ENCODE results near the gene MRPL47.

The MRPL47 gene

GRCh38 chr3:179608931-179609720, 4.7 kb upstream of the MRPL47 start:
- TF ChIP-seq ZFX (IDR thresholded peaks at IDR 0.05; ENCODE audit: borderline replicate concordance) = no peak
- no peak for TF ChIP-seq CTCF (IDR thresholded peaks at IDR 0.05)
- no peak overlapping the region for H3K27ac ChIP-seq

DNA sequence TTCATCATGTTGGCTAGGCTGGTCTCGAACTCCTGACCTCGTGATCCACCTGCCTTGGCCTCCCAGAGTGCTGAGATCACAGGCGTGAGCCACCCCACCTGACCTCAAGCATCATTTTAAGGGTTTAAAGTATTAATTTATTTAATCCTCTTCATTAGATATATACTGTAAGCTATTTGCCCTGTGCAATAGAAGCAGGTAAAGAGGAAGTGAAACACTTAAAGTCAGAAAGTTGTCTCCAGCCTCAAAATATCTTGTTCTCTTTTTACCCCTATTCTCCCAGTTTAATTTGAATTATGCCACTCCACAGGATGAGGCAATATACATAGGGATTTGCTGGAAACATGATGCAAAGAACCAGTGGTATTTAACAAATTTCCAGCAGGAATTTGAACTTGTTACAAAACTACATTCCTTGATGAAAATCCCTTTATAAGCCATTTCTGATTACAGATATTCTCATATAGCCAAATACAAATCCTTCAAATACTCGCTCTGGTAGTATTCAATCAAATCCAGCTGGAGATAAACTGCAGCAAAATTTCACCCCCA, 2.2 kb upstream of the MRPL47 start:
- H3K27ac ChIP-seq = no peak overlapping the region
- TF ChIP-seq ZFX (IDR thresholded peaks at IDR 0.05; ENCODE audit: borderline replicate concordance) (no peak), CTCF (IDR thresholded peaks at IDR 0.05) (no peak)

DNA sequence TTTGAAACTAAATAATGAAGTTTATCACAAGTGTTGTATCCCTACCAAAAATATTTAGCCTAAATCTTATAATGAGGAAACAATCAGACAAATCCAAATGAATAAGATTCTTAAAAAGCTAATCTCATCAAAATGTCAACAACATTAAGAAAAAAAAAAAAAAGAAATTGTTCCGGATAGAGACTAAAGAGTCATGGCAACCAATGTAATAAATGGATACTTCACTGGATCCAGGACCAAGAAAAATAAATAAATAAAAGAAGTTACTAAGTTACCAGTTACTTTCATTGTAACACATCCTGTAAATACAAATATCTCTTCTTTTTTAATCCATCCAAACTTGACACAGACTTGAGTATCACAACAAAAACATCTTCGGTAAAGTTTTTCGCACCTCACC, 607 bp downstream of the MRPL47 start:
- H3K27ac ChIP-seq = peak overlapping the region; percentile 71

GRCh38 chr3:179603321-179603720, 1.1 kb downstream of the MRPL47 start:
- no peak for TF ChIP-seq CTCF (IDR thresholded peaks at IDR 0.05)
- TF ChIP-seq ZFX (IDR thresholded peaks at IDR 0.05; ENCODE audit: borderline replicate concordance) = no peak
- H3K27ac ChIP-seq = no peak overlapping the region

More for the DNA sequence above, 607 bp downstream of the MRPL47 start:
- TF ChIP-seq ZFX (IDR thresholded peaks at IDR 0.05; ENCODE audit: borderline replicate concordance) (no peak), CTCF (IDR thresholded peaks at IDR 0.05) (no peak)

- TF ChIP-seq CTCF (IDR thresholded peaks at IDR 0.05) (no peak), ZFX (IDR thresholded peaks at IDR 0.05; ENCODE audit: borderline replicate concordance) (no peak)
- no peak overlapping the region for H3K27ac ChIP-seq
These were observed 4.9 kb downstream of the MRPL47 start for GRCh38 chr3:179599531-179599930.

DNA sequence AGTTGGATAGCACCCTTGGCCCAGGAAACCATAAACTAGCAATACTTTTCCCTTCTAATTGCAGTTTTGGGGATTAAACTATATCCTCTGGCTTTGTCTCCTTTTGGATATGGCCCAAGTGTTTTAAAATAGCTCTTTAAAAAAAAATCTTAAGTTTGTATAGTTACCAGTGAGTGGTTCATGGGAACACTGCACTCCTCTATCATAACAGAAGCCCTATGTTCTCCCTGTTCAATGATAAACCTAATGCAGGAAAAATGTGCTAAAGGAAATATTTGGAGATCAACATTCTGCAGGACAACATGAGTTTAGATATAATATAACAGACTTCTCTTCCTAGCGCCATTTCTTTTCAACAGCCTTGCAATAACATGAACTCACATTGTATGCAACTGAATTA, 13.1 kb downstream of the MRPL47 start:
- TF ChIP-seq ZFX (IDR thresholded peaks at IDR 0.05; ENCODE audit: borderline replicate concordance) = no peak
- no peak for TF ChIP-seq CTCF (IDR thresholded peaks at IDR 0.05)
- H3K27ac ChIP-seq = no peak overlapping the region

- TF ChIP-seq ZFX (IDR thresholded peaks at IDR 0.05; ENCODE audit: borderline replicate concordance) = no peak
- no peak for TF ChIP-seq CTCF (IDR thresholded peaks at IDR 0.05)
- no peak overlapping the region for H3K27ac ChIP-seq
These were observed 13.8 kb downstream of the MRPL47 start for GRCh38 chr3:179590669-179591068.
